D721Med (cell line): Measurements from ENCODE around the gene YBX2.

ENCODE experiments used
- DNase-seq: peaks from one replicate; pipeline ENCODE4 v3.0.0; 2011; ENCODE audit warnings: low spot score; ENCODE audit not compliant: insufficient read length
- FAIRE-seq: peaks from 2 replicates; lab custom pipeline; 2011; peaks lifted over from hg19 to GRCh38; lab: Jason Lieb, UNC
- CTCF ChIP-seq: IDR thresholded peaks from 2 replicates; pipeline ENCODE4 v1.5.1; 2012; ENCODE audit warnings: mild to moderate bottlenecking, control low read depth; ENCODE audit not compliant: insufficient read depth; ENCODE audit errors: missing control alignments

YBX2 gene

GRCh38 chr17:7282752-7283321, 11.6 kb downstream of the YBX2 start:
- FAIRE-seq (no peak), DNase-seq (peak; percentile 12)
- no peak for TF ChIP-seq CTCF

GRCh38 chr17:7281953-7282751, 12.3 kb downstream of the YBX2 start:
- no peak for TF ChIP-seq CTCF

DNA sequence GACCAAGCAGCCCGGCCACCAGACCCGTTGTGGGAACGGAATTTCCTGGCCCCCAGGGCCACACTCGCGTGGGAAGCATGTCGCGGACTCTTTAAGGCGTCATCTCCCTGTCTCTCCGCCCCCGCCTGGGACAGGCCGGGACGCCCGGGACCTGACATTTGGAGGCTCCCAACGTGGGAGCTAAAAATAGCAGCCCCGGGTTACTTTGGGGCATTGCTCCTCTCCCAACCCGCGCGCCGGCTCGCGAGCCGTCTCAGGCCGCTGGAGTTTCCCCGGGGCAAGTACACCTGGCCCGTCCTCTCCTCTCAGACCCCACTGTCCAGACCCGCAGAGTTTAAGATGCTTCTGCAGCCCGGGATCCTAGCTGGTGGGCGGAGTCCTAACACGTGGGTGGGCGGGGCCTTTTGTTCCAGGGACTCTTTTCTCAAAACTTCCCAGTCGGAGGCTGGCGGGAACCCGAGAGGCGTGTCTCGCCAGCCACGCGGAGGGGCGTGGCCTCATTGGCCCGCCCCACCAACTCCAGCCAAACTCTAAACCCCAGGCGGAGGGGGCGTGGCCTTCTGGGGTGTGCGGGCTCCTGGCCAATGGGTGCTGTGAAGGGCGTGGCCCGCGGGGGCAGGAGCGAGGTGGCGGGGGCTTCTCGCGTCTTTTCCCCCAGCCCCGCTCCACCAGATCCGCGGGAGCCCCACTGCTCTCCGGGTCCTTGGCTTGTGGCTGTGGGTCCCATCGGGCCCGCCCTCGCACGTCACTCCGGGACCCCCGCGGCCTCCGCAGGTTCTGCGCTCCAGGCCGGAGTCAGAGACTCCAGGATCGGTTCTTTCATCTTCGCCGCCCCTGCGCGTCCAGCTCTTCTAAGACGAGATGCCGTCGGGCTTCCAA, 13.1 kb downstream of the YBX2 start, which contains the start of gene SLC2A4:
SLC2A4 (plus strand) TSS at position 645 of the 879 bp plus-strand sequence; CDS start at position 862, 217 bp downstream.
- FAIRE-seq: no peak
- no peak for TF ChIP-seq CTCF
- DNase-seq: peak; percentile 99

More at GRCh38 chr17:7281953-7282751, 12.3 kb downstream of the YBX2 start:
- DNase-seq (peak; percentile 47), FAIRE-seq (no peak)

DNA sequence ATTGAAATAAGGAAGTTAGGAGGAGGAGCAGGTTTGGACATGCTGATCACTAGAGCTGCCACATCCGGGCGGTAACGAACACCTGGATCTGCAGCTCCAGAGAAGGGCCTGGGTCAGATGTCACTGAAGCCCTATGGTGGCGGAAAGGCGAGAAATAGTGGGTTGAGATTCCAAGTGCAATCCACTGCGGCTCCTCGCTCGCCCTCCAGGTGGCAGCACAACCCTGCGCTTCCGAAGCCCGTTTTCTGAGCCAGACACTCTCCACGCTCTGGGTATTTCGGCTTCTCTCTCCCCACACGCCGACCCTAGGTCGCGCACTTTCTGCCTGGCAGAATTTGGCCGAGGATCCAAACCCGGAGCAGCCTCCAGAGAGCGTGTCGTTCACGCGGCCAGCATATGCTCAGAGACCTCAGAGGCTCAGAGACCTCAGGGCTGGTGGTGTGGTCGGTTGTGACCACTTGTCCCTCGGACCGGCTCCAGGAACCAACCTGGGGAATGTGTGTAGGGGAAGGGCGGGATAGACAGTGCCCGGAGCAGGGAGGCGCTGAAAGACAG, 13.8 kb downstream of the YBX2 start:
- no peak for FAIRE-seq
- peak; percentile 74 for DNase-seq
- TF ChIP-seq CTCF: peak; percentile 47

GRCh38 chr17:7279448-7279847, 15.0 kb downstream of the YBX2 start:
- no peak for TF ChIP-seq CTCF
- FAIRE-seq (no peak), DNase-seq (no peak)

- FAIRE-seq: no peak
- no peak for DNase-seq
- TF ChIP-seq CTCF: no peak
Measured at GRCh38 chr17:7266784-7267183, 27.7 kb downstream of the YBX2 start.
